Suprapubic skin (tissue), 4 donors: Measurements from ENCODE around the gene ZNRF3.

ENCODE experiments used
- CTCF ChIP-seq, 2 donors: fragments of 200-600 bp in 1 of 2; fragments of 450-650 bp in 1 of 2; sonication (generic) in 1 of 2; IDR thresholded peaks; one replicate each; pipeline ENCODE4 v1.5.1; 2016 to 2019; ENCODE audit warnings: antibody characterized with exemption in 2 of 2, mild to moderate bottlenecking in 1 of 2, moderate library complexity in 1 of 2
- EP300 ChIP-seq: sonication (generic); formaldehyde crosslinking; IDR thresholded peaks from one replicate; pipeline ENCODE4 v1.6.1; 2017; ENCODE audit warnings: antibody characterized with exemption
- POLR2A ChIP-seq, 2 donors: fragments of 450-650 bp; IDR thresholded peaks; one replicate each; pipeline ENCODE4 v1.6.1; 2017; ENCODE audit warnings: antibody characterized with exemption in 2 of 2, mild to moderate bottlenecking in 2 of 2, moderate library complexity in 2 of 2
- POLR2AphosphoS5 ChIP-seq, 3 donors: sonication (generic); formaldehyde crosslinking; IDR thresholded peaks; one replicate each; pipeline ENCODE4 v1.6.1; 2017; ENCODE audit warnings: antibody characterized with exemption in 3 of 3

- TF ChIP-seq CTCF (IDR thresholded peaks at IDR 0.05) (no peak), POLR2A (IDR thresholded peaks at IDR 0.05) (no peak), POLR2AphosphoS5 (IDR thresholded peaks at IDR 0.05) (no peak), EP300 (no peak)
Observed at GRCh38 chr22:29022101-29022817, 138.9 kb downstream of the ZNRF3 start.
